ENCODE measurements around the gene B4GALNT1. TPM values are rescaled to one million over a fixed set of nuclear protein-coding genes. Genes with fewer than 3 reads are reported as not detected.
A peak's percentile ranks its signal among the peaks of the same experiment; 100 is the strongest.

B4GALNT1 gene
- total and polyA plus RNA-seq, 9 of the 15 experiments (the other 6 are each of a cell fraction or from before 2014, with no cell fraction given), result 1.0 to 32.2 (median 9.8) TPM

DNA sequence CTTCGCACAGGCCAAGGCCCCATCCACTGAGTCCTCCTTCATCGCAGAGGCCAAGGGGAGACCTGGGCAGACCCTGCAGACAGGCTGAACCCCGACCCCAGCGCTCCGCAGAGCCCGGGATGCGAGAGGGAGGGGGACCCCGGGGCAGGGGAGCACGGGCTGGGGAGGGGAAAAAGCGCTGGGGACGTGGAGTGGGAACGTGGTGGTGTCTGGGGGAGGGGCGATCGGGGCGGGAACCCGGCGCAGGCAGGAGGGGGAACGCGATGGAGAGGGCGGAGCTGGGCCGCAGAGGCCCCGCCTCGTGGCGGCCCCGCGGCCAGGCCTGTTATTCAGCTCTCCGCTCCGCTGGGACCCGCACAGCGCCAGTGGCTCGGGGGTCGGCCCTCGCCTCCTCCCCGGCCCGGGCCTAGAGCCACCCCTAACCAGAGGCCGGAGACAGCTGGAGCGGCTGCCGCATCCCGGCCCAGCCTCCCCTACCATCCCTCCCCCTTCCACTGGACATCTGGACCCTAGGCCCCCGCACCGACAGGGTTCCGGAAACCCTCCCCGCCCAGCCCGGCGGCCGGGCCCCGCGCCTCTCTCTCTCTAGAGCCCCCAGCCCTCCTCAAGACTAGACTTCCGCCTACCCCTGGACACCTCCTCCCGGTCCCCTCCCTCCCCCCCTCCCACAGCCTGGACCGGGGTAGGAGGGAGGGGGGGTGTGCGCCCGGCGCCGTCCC is 21.7 kb downstream of the B4GALNT1 start, which contains the start of gene ARHGEF25 (continued):
- TF ChIP-seq MTA2 (IDR thresholded peaks at IDR 0.05; ENCODE audit: low read depth), result no peak
- no peak for TF ChIP-seq RBBP5 (IDR thresholded peaks at IDR 0.05; ENCODE audit: borderline replicate concordance, insufficient read depth, low read length, poor library complexity, severe bottlenecking)
- TF ChIP-seq, protein P1, sequence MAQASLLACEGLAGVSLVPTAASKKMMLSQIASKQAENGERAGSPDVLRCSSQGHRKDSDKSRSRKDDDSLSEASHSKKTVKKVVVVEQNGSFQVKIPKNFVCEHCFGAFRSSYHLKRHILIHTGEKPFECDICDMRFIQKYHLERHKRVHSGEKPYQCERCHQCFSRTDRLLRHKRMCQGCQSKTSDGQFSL (CRISPR knock-in tag; IDR thresholded peaks at IDR 0.05), result no peak
- TF ChIP-seq, protein P1 (tag; IDR thresholded peaks at IDR 0.05), result peak in 1 of 2 experiments; percentile 42; a peak in 1 of 4 replicates
- no peak for TF ChIP-seq ELF2 (CRISPR knock-in tag; IDR thresholded peaks at IDR 0.05)
- TF ChIP-seq, protein P2, sequence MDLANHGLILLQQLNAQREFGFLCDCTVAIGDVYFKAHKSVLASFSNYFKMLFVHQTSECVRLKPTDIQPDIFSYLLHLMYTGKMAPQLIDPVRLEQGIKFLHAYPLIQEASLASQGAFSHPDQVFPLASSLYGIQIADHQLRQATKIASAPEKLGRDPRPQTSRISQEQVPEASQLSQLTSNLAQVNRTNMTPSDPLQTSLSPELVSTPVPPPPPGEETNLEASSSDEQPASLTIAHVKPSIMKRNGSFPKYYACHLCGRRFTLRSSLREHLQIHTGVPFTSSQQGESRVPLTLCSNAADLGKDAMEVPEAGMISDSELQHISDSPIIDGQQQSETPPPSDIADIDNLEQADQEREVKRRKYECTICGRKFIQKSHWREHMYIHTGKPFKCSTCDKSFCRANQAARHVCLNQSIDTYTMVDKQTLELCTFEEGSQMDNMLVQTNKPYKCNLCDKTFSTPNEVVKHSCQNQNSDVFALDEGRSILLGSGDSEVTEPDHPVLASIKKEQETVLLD (IDR thresholded peaks at IDR 0.05), result no peak
- no peak for TF ChIP-seq ZFP30 (CRISPR knock-in tag; IDR thresholded peaks at IDR 0.05; ENCODE audit: borderline replicate concordance)
- TF ChIP-seq CTBP1 (IDR thresholded peaks at IDR 0.05; ENCODE audit: borderline replicate concordance), result no peak
- TF ChIP-seq ZNF212 (CRISPR knock-in tag; IDR thresholded peaks at IDR 0.05), result no peak
- TF ChIP-seq BRD4 (IDR thresholded peaks at IDR 0.05), result no peak
- TF ChIP-seq HNRNPK (IDR thresholded peaks at IDR 0.05; ENCODE audit: low read depth, low read length, poor library complexity, severe bottlenecking), result peak; percentile 76
- TF ChIP-seq ZNF232 (CRISPR knock-in tag; IDR thresholded peaks at IDR 0.05), result no peak
- peak in 2 of 3 experiments; percentile 30 to 40 for TF ChIP-seq YY1 (IDR thresholded peaks at IDR 0.05; ENCODE audit: borderline replicate concordance in 1 of 3, control insufficient read depth in 1 of 3, extremely low read depth in 1 of 3, insufficient read depth in 3 of 3, insufficient read length in 1 of 3, insufficient replicate concordance in 2 of 3, low read depth in 1 of 3, low read length in 2 of 3)
- TF ChIP-seq, protein P3, sequence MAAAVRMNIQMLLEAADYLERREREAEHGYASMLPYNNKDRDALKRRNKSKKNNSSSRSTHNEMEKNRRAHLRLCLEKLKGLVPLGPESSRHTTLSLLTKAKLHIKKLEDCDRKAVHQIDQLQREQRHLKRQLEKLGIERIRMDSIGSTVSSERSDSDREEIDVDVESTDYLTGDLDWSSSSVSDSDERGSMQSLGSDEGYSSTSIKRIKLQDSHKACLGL (CRISPR knock-in tag; IDR thresholded peaks at IDR 0.05; ENCODE audit: borderline replicate concordance, poor library complexity, severe bottlenecking), result no peak
- no peak for TF ChIP-seq ZNF551 (CRISPR knock-in tag; IDR thresholded peaks at IDR 0.05)
- TF ChIP-seq, protein P4, sequence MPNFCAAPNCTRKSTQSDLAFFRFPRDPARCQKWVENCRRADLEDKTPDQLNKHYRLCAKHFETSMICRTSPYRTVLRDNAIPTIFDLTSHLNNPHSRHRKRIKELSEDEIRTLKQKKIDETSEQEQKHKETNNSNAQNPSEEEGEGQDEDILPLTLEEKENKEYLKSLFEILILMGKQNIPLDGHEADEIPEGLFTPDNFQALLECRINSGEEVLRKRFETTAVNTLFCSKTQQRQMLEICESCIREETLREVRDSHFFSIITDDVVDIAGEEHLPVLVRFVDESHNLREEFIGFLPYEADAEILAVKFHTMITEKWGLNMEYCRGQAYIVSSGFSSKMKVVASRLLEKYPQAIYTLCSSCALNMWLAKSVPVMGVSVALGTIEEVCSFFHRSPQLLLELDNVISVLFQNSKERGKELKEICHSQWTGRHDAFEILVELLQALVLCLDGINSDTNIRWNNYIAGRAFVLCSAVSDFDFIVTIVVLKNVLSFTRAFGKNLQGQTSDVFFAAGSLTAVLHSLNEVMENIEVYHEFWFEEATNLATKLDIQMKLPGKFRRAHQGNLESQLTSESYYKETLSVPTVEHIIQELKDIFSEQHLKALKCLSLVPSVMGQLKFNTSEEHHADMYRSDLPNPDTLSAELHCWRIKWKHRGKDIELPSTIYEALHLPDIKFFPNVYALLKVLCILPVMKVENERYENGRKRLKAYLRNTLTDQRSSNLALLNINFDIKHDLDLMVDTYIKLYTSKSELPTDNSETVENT (CRISPR knock-in tag; IDR thresholded peaks at IDR 0.05), result 0 out of 2 replicates have a peak, but pooled peaks have one; percentile 18
- no peak for TF ChIP-seq ARHGAP35 (IDR thresholded peaks at IDR 0.05; ENCODE audit: partially characterized antibody)
- TF ChIP-seq STAT5A (IDR thresholded peaks at IDR 0.05; ENCODE audit: borderline replicate concordance, low read length), result no peak
- TF ChIP-seq, protein P5, sequence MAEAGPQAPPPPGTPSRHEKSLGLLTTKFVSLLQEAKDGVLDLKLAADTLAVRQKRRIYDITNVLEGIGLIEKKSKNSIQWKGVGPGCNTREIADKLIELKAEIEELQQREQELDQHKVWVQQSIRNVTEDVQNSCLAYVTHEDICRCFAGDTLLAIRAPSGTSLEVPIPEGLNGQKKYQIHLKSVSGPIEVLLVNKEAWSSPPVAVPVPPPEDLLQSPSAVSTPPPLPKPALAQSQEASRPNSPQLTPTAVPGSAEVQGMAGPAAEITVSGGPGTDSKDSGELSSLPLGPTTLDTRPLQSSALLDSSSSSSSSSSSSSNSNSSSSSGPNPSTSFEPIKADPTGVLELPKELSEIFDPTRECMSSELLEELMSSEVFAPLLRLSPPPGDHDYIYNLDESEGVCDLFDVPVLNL (CRISPR knock-in tag; IDR thresholded peaks at IDR 0.05; ENCODE audit: low read depth), result no peak
- TF ChIP-seq BRD9 (IDR thresholded peaks at IDR 0.05; ENCODE audit: low read depth, partially characterized antibody), result no peak
